ENCODE measurements around the gene SNTG2.

DNA sequence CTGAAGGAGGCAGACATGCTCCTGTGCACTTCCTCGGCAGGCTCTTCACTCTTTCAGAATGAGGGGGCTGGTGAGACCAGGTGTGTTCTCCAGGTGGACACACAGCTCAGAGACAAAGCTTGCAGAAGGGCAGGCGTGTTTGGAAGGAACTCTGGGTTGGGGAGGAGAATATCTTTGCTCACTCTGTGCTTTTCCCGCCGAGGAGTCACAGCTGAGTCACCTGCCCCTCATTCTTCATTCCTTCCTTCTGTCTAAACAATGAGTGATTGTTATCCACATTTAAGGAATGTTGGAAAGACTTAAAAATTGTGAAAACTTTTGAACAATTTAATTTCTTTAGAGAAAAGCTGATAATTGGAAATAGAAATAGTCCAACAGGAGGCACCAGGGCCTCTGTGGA is 336.3 kb downstream of the SNTG2 start:
- TF ChIP-seq, protein P1, sequence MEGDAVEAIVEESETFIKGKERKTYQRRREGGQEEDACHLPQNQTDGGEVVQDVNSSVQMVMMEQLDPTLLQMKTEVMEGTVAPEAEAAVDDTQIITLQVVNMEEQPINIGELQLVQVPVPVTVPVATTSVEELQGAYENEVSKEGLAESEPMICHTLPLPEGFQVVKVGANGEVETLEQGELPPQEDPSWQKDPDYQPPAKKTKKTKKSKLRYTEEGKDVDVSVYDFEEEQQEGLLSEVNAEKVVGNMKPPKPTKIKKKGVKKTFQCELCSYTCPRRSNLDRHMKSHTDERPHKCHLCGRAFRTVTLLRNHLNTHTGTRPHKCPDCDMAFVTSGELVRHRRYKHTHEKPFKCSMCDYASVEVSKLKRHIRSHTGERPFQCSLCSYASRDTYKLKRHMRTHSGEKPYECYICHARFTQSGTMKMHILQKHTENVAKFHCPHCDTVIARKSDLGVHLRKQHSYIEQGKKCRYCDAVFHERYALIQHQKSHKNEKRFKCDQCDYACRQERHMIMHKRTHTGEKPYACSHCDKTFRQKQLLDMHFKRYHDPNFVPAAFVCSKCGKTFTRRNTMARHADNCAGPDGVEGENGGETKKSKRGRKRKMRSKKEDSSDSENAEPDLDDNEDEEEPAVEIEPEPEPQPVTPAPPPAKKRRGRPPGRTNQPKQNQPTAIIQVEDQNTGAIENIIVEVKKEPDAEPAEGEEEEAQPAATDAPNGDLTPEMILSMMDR (IDR thresholded peaks at IDR 0.05) = no peak
- TF ChIP-seq POLR2A (IDR thresholded peaks at IDR 0.05) = no peak

All from esophagus squamous epithelium (tissue), 4 donors.